HCT116 (cell line): ENCODE results near the gene HES1.

ENCODE experiments used
- EGR1 ChIP-seq: IDR thresholded peaks from 2 replicates; pipeline ENCODE4 v1.6.1; 2012; ENCODE audit warnings: low read depth
- EZH2 ChIP-seq: fragments of 200-600 bp; sonication (generic); IDR thresholded peaks from 2 replicates; pipeline ENCODE4 v1.6.1; 2017; ENCODE audit warnings: antibody characterized with exemption, mixed run types
- EZH2phosphoT487 ChIP-seq: fragments of 200-600 bp; IDR thresholded peaks from 2 replicates; pipeline ENCODE4 v1.6.1; 2018; ENCODE audit warnings: antibody characterized with exemption, borderline replicate concordance
- JUND ChIP-seq: IDR thresholded peaks from 2 replicates; pipeline ENCODE4 v1.6.1; 2012
- MAX ChIP-seq: IDR thresholded peaks from 2 replicates; pipeline ENCODE4 v1.6.1; 2012
- POLR2A ChIP-seq: IDR thresholded peaks from 2 replicates; pipeline ENCODE4 v1.7.0; 2011; ENCODE audit warnings: borderline replicate concordance; ENCODE audit not compliant: insufficient read depth, insufficient read length; ENCODE audit errors: extremely low read depth
- POLR2AphosphoS5 ChIP-seq: IDR thresholded peaks from 2 replicates; pipeline ENCODE4 v1.6.1; 2011; ENCODE audit warnings: mild to moderate bottlenecking, low read depth, low read length, moderate library complexity
- RAD21 ChIP-seq: IDR thresholded peaks from 2 replicates; pipeline ENCODE4 v1.6.1; 2012; ENCODE audit warnings: low read depth, mild to moderate bottlenecking
- SP1 ChIP-seq: IDR thresholded peaks from 2 replicates; pipeline ENCODE4 v1.6.1; 2012; ENCODE audit warnings: low read depth
- YY1 ChIP-seq: IDR thresholded peaks from 2 replicates; pipeline ENCODE4 v1.6.1; 2011; ENCODE audit warnings: low read length, low read depth, moderate library complexity, mild to moderate bottlenecking; ENCODE audit not compliant: insufficient replicate concordance; ENCODE audit errors: extremely low read depth
- ZNF274 ChIP-seq: fragments of 200-500 bp; sonication (Bioruptor generic); IDR thresholded peaks from 2 replicates; pipeline ENCODE4 v1.6.1; 2014; ENCODE audit warnings: mild to moderate bottlenecking, low read depth, low read length, inconsistent platforms
- TF ChIP-seq, protein P1 (sequence below): IDR thresholded peaks from 2 replicates; pipeline ENCODE4 v1.6.1; 2012; ENCODE audit warnings: low read depth
- TF ChIP-seq, protein P2 (sequence below), 3 experiments: fragments of 200-600 bp in 1 of 3; sonication (generic) in 1 of 3; IDR thresholded peaks in 2 of 3; conservative IDR thresholded peaks in 1 of 3; 2 replicates each; pipeline ENCODE4 v1.5.1; 2012 to 2017; ENCODE audit warnings: low read depth in 2 of 3, low read length in 2 of 3, antibody characterized with exemption in 1 of 3, borderline replicate concordance in 1 of 3, control low read depth in 1 of 3, mild to moderate bottlenecking in 1 of 3, mixed read lengths in 1 of 3, mixed run types in 1 of 3, moderate library complexity in 1 of 3; ENCODE audit not compliant: insufficient read depth in 1 of 3

- TF ChIP-seq POLR2A: no peak
- TF ChIP-seq, protein P1, sequence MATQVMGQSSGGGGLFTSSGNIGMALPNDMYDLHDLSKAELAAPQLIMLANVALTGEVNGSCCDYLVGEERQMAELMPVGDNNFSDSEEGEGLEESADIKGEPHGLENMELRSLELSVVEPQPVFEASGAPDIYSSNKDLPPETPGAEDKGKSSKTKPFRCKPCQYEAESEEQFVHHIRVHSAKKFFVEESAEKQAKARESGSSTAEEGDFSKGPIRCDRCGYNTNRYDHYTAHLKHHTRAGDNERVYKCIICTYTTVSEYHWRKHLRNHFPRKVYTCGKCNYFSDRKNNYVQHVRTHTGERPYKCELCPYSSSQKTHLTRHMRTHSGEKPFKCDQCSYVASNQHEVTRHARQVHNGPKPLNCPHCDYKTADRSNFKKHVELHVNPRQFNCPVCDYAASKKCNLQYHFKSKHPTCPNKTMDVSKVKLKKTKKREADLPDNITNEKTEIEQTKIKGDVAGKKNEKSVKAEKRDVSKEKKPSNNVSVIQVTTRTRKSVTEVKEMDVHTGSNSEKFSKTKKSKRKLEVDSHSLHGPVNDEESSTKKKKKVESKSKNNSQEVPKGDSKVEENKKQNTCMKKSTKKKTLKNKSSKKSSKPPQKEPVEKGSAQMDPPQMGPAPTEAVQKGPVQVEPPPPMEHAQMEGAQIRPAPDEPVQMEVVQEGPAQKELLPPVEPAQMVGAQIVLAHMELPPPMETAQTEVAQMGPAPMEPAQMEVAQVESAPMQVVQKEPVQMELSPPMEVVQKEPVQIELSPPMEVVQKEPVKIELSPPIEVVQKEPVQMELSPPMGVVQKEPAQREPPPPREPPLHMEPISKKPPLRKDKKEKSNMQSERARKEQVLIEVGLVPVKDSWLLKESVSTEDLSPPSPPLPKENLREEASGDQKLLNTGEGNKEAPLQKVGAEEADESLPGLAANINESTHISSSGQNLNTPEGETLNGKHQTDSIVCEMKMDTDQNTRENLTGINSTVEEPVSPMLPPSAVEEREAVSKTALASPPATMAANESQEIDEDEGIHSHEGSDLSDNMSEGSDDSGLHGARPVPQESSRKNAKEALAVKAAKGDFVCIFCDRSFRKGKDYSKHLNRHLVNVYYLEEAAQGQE: no peak
- TF ChIP-seq MAX: no peak
- TF ChIP-seq, protein P2, sequence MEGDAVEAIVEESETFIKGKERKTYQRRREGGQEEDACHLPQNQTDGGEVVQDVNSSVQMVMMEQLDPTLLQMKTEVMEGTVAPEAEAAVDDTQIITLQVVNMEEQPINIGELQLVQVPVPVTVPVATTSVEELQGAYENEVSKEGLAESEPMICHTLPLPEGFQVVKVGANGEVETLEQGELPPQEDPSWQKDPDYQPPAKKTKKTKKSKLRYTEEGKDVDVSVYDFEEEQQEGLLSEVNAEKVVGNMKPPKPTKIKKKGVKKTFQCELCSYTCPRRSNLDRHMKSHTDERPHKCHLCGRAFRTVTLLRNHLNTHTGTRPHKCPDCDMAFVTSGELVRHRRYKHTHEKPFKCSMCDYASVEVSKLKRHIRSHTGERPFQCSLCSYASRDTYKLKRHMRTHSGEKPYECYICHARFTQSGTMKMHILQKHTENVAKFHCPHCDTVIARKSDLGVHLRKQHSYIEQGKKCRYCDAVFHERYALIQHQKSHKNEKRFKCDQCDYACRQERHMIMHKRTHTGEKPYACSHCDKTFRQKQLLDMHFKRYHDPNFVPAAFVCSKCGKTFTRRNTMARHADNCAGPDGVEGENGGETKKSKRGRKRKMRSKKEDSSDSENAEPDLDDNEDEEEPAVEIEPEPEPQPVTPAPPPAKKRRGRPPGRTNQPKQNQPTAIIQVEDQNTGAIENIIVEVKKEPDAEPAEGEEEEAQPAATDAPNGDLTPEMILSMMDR (IDR thresholded peaks at IDR 0.05 in 2 of 3, conservative IDR thresholded peaks at IDR 0.05 in 1 of 3; ENCODE audit: borderline replicate concordance in 1 of 3, insufficient read depth in 1 of 3, low read depth in 2 of 3, low read length in 2 of 3): no peak
- no peak for TF ChIP-seq JUND
- no peak for TF ChIP-seq ZNF274
- TF ChIP-seq YY1: no peak
- no peak for TF ChIP-seq EZH2
- no peak for TF ChIP-seq EGR1
- TF ChIP-seq POLR2AphosphoS5: no peak
- TF ChIP-seq EZH2phosphoT487: no peak
- no peak for TF ChIP-seq SP1
- TF ChIP-seq RAD21: no peak
Measured at GRCh38 chr3:194178128-194178527, 42.2 kb downstream of the HES1 start.
